OCI-LY1 (cell line): Measurements from ENCODE around the gene PAX8.

Experiments
- H2AFZ ChIP-seq: fragments of 200-600 bp; sonication (generic), shearing (Covaris generic); 2 replicates; pipeline ENCODE4 v1.6.0; 2014; ENCODE audit warnings: antibody characterized with exemption, mild to moderate bottlenecking, low read length
- H3F3A ChIP-seq: fragments of 200-600 bp; sonication (generic), shearing (Covaris generic); 2 replicates; pipeline ENCODE4 v1.6.0; 2014; ENCODE audit warnings: mild to moderate bottlenecking, antibody characterized with exemption, low read length, moderate library complexity; ENCODE audit not compliant: insufficient read depth
- H3K27ac ChIP-seq: fragments of 200-600 bp; sonication (generic); 2 replicates; pipeline ENCODE4 v1.5.1; 2014; ENCODE audit warnings: low read length, mixed run types, mild to moderate bottlenecking, low read depth; ENCODE audit not compliant: poor library complexity, severe bottlenecking
- H3K27me3 ChIP-seq: fragments of 200-600 bp; sonication (generic); 2 replicates; pipeline ENCODE4 v1.6.0; 2014; ENCODE audit warnings: antibody characterized with exemption, mild to moderate bottlenecking, low read length, moderate library complexity; ENCODE audit not compliant: insufficient read depth
- H3K36me3 ChIP-seq: fragments of 200-600 bp; sonication (generic); 2 replicates; pipeline ENCODE4 v1.6.1; 2014; ENCODE audit warnings: mild to moderate bottlenecking, antibody characterized with exemption, low read length, moderate library complexity, mixed read lengths; ENCODE audit not compliant: insufficient read depth
- H3K4me1 ChIP-seq: fragments of 200-600 bp; sonication (generic); 2 replicates; pipeline ENCODE4 v1.5.1; 2014; ENCODE audit warnings: mild to moderate bottlenecking, low read length, moderate library complexity; ENCODE audit not compliant: insufficient read depth, severe bottlenecking
- H3K4me2 ChIP-seq: fragments of 200-600 bp; sonication (generic), shearing (Covaris generic); 2 replicates; pipeline ENCODE4 v1.6.1; 2014; ENCODE audit warnings: low read length
- H3K4me3 ChIP-seq: fragments of 200-600 bp; sonication (generic); 2 replicates; pipeline ENCODE4 v1.5.1; 2014; ENCODE audit warnings: low read length, low read depth, mild to moderate bottlenecking, mixed read lengths; ENCODE audit not compliant: poor library complexity, severe bottlenecking
- H3K79me2 ChIP-seq: fragments of 200-600 bp; shearing (Covaris generic); 2 replicates; pipeline ENCODE4 v1.6.1; 2016; ENCODE audit warnings: mixed run types, low read length, mixed read lengths; ENCODE audit not compliant: insufficient read depth
- H3K9ac ChIP-seq: fragments of 200-600 bp; sonication (generic), shearing (Covaris generic); 2 replicates; pipeline ENCODE4 v1.6.1; 2014; ENCODE audit warnings: mild to moderate bottlenecking, low read length, mixed read lengths
- H3K9me2 ChIP-seq: fragments of 200-600 bp; sonication (generic), shearing (Covaris generic); 2 replicates; pipeline ENCODE4 v1.6.1; 2014; ENCODE audit warnings: low read depth, mild to moderate bottlenecking, low read length, mixed read lengths
- H3K9me3 ChIP-seq: fragments of 200-600 bp; shearing (Covaris generic); 2 replicates; pipeline ENCODE4 v1.6.1; 2014; ENCODE audit warnings: low read length, mixed read lengths
- H4K20me1 ChIP-seq: fragments of 200-600 bp; sonication (generic), shearing (Covaris generic); 2 replicates; pipeline ENCODE4 v1.6.0; 2016; ENCODE audit warnings: mild to moderate bottlenecking, low read length; ENCODE audit not compliant: insufficient read depth
- CTCF ChIP-seq: fragments of 200-600 bp; sonication (generic), shearing (Covaris generic); IDR thresholded peaks from 2 replicates; pipeline ENCODE4 v1.5.1; 2017; ENCODE audit warnings: mild to moderate bottlenecking, antibody characterized with exemption, low read length, moderate library complexity, mixed read lengths
- EZH2 ChIP-seq: fragments of 200-600 bp; sonication (generic), shearing (Covaris generic); IDR thresholded peaks from 2 replicates; pipeline ENCODE4 v1.8.0; 2017; ENCODE audit warnings: borderline replicate concordance, mixed run types, mild to moderate bottlenecking, antibody characterized with exemption, low read length, moderate library complexity, mixed read lengths

Gene PAX8

GRCh38 chr2:113203217-113203530 lies 75.5 kb downstream of the PAX8 start:
- TF ChIP-seq EZH2, result no peak
- TF ChIP-seq CTCF, result no peak
- Histone ChIP-seq H3F3A (no peaks in the 10 kb centered on the region), H3K79me2 (no peaks in the 10 kb centered on the region), H3K4me1 (peaks cover 6% of the 10 kb centered on the region), H3K27me3 (no peaks in the 10 kb centered on the region), H4K20me1 (no peaks in the 10 kb centered on the region), H3K27ac (no peak overlapping the region), H3K9ac (no peak overlapping the region), H3K9me2 (no peaks in the 10 kb centered on the region), H3K36me3 (peaks cover 48% of the 10 kb centered on the region), H3K4me3 (no peak overlapping the region), H2AFZ (no peak overlapping the region), H3K9me3 (no peaks in the 10 kb centered on the region), H3K4me2 (no peak overlapping the region)

- Histone ChIP-seq H3K4me1 (peaks cover 6% of the 10 kb centered on the region), H3K36me3 (peaks cover 54% of the 10 kb centered on the region), H4K20me1 (no peaks in the 10 kb centered on the region), H3K27me3 (no peaks in the 10 kb centered on the region), H3K79me2 (no peaks in the 10 kb centered on the region), H2AFZ (no peak overlapping the region), H3K4me3 (no peak overlapping the region), H3K9me2 (no peaks in the 10 kb centered on the region), H3K27ac (no peak overlapping the region), H3K9ac (no peak overlapping the region), H3K9me3 (no peaks in the 10 kb centered on the region), H3K4me2 (no peak overlapping the region), H3F3A (no peaks in the 10 kb centered on the region)
- TF ChIP-seq CTCF (peak; percentile 11; the same call in 1 of the 2 replicates), EZH2 (no peak)
Observed at GRCh38 chr2:113202305-113203216, 76.2 kb downstream of the PAX8 start.

GRCh38 chr2:113201496-113202304 lies 77.0 kb downstream of the PAX8 start:
- Histone ChIP-seq H3K4me1 (peaks cover 6% of the 10 kb centered on the region), H3K36me3 (peaks cover 63% of the 10 kb centered on the region), H3K9me2 (no peaks in the 10 kb centered on the region), H3K79me2 (no peaks in the 10 kb centered on the region), H3K27me3 (no peaks in the 10 kb centered on the region), H2AFZ (no peak overlapping the region), H3K9ac (no peak overlapping the region), H3K4me3 (no peak overlapping the region), H3F3A (no peaks in the 10 kb centered on the region), H4K20me1 (no peaks in the 10 kb centered on the region), H3K9me3 (no peaks in the 10 kb centered on the region), H3K27ac (no peak overlapping the region), H3K4me2 (no peak overlapping the region)
- TF ChIP-seq CTCF, result no peak
- no peak for TF ChIP-seq EZH2
